Epidermal melanocyte (primary cell): Measurements from ENCODE around the gene SERTAD3.
"Not testable (repeated sequence)": the region's sequence is repeated elsewhere in the genome, so short reads cannot be mapped to it uniquely, and the experiment has no call there.

ENCODE experiments used
- DNase-seq: peaks from one replicate; pipeline ENCODE4 v3.0.0; 2011; ENCODE audit warnings: low spot score; ENCODE audit not compliant: insufficient read length

Gene SERTAD3, protein sequence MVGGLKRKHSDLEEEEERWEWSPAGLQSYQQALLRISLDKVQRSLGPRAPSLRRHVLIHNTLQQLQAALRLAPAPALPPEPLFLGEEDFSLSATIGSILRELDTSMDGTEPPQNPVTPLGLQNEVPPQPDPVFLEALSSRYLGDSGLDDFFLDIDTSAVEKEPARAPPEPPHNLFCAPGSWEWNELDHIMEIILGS

DNA sequence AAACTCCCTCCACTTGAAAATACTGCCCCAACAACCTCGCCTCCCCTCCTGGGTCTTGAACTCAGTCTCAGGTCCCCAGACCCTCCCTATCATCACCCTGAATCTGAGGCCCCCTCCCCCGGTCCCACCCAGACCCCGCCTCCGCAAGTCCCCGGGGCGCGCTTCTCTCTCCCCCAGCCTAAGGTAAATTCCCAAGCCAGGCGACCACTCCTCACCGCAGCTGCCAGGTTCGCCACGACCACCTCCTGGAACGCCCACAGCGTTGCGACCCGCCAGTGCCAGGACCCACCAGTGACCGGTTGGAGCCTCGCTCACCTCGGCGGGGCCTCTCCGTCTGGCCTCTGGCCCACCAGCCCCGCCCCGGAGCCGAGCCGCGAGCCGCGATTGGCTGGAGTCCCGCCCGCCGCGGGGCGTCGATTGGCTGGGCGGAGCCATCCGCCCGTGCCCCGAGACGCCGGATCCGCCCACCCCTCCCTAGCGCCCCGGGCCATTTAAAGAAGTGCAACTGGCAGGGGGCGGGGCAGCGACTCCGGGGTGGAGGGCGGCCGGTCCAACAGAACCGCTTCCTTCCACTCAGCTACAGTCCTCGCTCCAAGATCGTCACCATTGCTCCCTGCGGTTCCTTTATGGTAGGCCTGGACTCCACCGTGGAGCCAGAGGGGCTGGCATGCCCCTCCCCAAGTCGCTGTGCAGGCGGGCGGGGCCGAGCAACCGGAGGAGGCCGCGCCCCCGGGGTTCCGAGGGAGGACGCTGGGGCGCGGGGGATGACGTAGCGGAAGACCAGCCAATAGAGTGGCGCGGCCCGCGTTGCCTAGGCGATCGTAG lies at the start of gene SERTAD3:
SERTAD3 (minus strand) TSS at position 336 of the 825 bp plus-strand sequence. CDS start 2,255 bp downstream, outside the sequence.
- DNase-seq, result peak; percentile 94

DNA sequence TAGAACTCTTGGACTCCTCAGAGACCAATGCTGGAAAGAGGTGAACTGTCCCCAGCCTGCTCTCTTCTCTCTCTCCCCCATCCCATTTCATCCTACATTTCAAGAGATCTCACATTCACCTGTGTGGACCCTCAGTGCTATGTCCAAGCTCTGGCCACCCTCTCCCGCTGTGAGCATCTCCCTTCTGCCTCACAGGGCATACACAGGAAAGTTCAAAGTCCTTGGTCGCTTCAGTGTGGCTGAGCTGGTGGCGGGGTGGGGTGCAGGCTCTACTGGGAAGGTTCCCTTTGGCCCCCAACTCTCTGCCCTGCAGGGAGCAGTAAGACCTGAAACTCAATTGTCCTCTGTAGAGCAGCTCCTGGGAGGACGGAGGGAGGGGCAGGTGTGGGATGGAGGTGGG lies 49.6 kb upstream of the SERTAD3 start:
- no peak for DNase-seq

DNA sequence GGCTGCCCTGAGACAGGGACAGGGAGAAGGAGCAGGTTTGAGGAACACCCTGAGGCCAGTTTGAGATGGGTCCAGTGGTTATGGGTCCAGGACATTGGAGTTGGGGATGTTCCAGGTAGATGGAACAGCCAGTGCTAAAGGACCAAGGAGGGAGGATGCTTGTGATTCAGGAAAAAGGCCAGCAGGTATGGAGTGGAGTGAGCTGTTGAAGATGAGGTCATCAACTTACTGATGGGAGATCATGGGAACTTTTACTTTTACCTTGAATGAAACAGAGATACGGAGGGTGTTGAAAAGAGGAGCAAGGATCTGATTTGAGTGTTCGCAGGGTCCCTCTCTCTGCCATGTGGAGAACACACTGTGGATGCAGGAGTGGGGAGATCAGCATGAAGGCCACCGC lies 48.1 kb upstream of the SERTAD3 start:
- no peak for DNase-seq

DNA sequence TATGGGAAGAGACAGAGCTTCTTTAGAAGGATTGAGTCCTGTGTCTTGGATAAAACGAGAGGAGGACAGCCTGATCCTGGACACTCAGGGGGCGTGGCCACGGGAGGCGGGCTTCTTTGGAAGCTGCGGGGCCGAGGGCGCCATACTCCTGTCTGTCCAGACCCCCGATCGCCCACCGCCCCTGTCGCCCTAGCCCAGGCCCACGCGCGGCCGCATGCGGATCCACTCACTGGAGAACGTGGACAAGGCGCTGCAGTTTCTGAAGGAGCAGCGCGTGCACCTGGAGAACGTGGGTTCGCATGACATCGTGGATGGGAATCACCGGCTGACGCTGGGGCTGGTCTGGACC lies 45.7 kb upstream of the SERTAD3 start:
- no peak for DNase-seq

DNA sequence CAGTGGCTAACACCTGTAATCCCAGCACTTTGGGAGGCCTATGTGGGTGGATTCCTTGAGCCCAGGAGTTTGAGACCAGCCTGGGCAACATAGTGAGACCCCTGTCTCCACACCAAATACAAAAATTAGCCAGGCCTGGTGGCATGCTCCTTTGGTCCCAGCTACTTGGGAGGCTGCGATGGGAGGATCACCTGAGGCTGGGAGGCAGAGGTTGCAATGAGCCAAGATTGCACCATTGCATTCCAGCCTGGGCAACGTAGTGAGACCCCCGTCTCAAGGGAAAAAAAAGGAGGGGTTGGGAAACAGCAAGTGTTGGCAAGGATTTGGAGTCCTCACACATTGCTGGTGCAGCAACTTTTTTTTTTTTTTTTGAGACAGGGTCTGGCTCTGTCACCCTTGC lies 41.9 kb upstream of the SERTAD3 start:
- no peak for DNase-seq

DNA sequence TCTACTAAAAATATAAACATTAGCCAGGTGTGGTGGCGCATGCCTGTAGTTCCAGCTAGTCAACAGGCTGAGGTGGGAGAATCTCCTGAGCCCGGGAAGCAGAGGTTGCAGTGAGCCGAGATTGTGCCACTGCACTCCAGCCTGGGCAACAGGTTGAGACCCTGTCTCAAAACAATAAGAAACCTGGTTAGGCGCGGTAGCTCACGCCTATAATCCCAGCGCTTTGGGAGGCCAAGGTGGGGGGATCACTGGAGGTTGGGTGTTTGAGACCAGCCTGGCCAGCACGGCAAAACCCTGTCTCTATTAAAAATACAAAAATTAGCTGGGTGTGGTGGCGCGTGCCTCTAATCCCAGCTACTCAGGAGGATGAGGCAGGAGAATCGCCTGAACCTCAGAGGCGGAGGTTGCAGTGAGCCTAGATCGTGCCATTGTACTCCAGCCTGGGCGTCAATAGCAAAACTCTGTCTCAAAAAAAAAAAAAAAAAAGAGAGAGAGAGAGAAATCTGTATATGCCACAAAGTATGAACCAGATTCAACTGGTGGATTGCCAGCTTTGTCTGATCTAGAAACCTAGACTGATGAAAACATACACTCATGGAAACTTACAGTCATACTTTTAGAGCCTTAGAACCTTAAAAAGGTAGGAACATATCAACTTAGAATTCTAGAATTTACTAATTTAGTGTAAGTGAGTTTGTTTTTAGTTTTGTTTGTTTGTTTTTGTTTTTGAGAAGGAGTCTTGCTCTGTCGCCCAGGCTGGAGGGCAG lies 31.9 kb upstream of the SERTAD3 start:
- not testable (repeated sequence) for DNase-seq

DNA sequence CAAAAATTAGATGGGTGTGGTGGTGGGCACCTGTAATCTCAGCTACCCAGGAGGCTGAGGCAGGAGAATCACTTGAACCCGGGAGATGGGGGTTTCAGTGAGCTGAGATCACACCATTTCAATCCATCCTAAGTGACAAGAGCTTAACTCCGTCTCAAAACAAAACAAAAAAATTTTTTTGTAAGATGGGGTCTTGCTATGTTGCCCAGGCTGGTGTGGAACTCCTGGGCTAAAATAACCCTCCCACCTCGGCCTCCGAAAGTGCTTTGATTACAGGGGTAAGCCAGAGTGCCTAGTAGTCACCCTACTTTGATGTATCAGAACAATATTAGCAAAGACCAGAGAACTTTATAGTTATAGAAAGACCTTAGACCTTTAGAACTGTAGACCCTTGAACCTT lies 30.6 kb upstream of the SERTAD3 start:
- DNase-seq, result no peak

DNA sequence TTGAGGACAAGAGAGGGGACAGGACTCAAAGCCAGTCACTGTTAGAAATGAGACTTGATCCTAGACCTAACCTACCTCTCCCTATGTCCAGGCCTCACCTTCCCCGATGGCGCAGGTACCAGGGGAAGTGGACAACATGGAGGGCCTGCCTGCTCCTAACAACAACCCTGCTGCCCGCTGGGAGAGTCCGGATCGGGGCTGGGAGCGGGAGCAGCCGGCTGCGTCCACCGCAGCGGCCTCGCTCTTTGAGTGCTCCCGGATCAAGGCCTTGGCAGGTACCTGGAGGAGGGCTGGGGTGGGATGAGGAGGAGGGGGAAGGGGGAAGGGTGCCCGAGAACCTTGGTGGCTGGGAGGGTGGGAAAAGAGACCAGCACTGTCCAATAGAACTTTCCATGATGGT lies 28.4 kb upstream of the SERTAD3 start:
- DNase-seq, result no peak

DNA sequence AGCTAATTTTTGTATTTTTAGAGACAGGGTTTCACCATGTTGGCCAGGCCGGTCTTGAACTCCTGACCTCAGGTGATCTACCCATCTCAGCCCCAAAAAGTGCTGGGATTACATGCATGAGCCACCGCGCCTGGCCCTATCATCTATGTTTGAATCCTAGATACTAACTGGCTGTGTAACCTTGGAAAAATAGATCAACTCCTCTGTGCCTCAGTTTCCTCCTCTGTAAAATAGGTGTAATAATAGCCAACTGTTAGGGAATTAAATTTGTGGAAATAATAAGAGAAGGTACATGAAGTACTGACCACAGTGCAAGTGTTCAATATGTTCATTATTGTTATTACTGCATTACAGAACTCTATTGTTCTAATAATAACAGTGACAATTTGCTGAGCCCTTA lies 27.0 kb upstream of the SERTAD3 start:
- no peak for DNase-seq

DNA sequence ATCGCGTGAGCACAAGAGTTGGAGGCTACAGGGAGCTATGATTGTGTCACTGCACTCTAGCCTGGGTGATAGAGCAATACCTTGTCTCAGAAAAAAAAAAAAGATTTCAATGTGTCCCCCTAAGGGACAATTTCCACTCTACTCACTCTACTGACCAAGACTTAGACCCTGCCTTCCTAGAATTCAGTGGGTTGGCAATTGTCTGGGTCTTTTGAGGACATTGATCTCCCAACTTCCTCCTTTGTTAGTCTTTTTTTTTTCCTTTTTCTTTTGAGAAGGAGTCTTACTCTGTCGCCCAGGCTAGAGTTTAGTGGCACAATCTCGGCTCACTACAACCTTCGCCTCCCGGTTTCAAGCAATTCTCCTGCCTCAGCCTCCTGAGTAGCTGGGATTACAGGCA lies 24.9 kb upstream of the SERTAD3 start:
- no peak for DNase-seq

DNA sequence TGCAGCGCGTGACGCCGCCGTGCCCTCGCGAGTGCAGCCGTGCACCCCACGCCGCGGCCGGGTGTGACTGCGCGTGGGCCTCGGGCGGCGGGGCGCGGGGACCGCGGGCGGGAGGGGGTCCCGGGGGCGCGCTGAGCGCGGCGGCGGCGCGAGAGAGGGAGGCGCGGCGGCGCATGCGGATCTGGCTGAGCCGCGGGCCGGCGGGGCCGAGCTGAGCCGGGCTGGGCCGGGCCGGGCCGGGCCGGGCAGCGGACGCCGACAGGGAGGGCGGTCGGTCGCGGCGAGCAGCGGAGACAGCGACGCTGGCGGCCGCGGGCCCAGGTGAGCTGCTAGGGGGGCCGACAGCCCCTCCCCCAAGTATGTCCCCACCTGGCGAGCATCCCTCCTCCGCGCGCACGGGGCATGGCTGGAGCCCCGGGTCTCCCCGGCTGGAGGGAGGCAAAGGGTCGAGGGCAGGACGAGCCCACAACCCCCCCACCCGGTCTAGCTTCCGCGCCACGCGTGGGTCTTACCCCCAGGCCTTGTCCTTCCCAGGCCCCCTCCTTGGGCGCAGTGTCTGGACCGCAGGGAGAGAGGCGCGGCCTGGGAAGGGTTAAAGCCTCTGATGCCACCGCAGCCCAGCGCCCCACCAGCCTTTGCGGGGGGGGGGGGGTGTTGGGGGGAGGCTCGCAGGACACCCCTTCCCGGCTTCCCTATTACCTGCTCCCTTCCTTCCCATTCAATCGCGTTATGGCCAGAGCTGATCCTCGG lies 23.0 kb upstream of the SERTAD3 start, which contains the start of gene SPTBN4:
SPTBN4 (plus strand) TSS at position 17 of the 750 bp plus-strand sequence. CDS start 5,621 bp downstream, outside the sequence.
- DNase-seq, result no peak

DNA sequence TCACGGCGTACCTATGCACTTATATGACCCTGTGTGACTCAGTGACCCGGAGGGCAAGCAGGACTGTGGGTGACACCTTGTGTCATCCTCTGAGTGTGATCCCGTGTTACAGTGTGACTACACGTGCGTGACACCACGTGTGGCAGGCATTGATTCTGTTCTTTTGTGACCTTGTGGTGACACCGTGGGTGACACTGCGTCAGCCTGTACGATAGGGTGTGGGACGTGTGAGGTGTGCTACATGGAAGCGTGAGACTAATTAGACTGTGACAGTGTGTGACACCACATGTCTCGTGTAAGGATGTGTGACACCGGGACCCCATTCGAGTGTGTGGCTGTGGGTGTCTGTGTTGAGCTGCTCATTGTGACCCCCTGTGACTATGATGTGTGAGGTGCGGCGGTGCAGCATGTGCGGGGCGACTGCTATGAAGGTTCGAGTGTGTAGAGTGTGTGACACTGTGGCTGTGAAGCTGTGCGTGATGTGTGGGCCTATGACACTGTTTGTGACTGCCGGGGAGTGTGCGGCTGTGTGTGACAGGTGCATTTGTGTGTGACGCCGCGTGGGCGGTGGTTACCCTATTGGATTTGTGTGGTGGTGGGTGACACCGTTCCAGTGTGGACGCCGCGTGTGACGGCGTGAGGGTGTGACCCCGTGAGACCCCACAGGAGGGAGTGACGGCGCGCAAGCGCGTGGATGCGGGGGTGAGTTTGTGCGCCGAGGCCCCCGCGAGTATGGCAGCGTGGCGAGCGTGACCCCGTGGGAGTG lies 22.3 kb upstream of the SERTAD3 start:
- DNase-seq, result no peak

DNA sequence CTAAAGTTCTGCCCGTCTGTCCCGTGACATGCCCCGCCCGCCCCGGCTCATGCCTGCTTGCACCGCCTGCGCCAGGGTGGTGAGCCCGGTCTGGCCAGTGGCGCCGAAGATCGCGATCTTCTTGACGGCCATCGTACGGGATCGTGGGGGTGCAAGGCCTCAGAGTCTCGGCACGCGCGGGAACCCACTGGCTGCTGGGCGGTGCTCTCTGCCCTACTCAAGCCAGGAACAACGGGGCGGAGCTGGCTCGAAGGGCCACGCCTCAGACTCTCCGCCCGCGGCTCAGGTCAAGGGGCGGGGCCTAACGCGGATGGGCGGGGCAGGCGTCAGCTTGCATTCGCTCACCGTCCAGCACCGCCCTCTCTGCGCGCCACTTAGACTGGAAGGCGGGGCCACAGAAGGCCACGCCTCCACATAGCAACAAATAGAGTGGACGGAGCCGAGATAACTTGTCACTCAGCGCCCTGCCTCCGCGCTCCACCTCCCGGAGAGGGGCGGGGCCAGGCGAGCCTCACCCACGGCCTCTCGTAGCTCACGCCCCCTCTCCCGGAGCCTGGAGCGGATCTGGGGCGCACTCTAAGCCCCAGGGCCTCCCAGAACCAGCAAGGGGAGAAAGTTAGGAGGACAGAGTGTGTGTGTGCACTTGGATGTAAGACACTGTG lies 21.6 kb upstream of the SERTAD3 start, which contains the start of gene BLVRB:
BLVRB (minus strand) TSS at position 189 of the 662 bp plus-strand sequence; CDS start at position 132, 57 bp downstream.
- peak; percentile 96 for DNase-seq

DNA sequence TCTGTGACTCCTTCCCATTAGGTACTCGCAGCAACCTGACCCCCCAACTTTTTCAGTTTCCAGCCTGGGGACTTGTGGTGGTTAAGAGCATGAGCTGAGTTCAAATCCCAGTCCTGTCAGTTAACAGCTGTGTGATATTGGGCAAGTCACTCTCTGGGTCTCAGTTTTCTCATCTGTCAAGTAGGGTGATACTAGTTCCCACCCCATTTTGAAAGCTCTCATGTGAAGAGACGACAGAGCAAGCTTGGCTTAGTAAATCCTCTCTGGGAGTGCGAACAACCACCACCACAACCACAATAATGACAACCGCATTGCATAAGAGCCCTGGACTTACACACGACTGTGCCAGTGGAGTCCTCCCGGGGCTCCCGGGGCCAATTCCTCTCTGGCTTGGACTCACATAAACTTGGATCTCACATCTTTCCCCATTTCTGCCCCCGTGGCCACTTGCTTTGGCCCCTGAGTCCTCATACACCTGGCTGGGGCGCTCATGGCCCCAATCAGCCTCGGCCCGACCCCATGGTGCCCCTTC lies 21.0 kb upstream of the SERTAD3 start:
- DNase-seq, result no peak

DNA sequence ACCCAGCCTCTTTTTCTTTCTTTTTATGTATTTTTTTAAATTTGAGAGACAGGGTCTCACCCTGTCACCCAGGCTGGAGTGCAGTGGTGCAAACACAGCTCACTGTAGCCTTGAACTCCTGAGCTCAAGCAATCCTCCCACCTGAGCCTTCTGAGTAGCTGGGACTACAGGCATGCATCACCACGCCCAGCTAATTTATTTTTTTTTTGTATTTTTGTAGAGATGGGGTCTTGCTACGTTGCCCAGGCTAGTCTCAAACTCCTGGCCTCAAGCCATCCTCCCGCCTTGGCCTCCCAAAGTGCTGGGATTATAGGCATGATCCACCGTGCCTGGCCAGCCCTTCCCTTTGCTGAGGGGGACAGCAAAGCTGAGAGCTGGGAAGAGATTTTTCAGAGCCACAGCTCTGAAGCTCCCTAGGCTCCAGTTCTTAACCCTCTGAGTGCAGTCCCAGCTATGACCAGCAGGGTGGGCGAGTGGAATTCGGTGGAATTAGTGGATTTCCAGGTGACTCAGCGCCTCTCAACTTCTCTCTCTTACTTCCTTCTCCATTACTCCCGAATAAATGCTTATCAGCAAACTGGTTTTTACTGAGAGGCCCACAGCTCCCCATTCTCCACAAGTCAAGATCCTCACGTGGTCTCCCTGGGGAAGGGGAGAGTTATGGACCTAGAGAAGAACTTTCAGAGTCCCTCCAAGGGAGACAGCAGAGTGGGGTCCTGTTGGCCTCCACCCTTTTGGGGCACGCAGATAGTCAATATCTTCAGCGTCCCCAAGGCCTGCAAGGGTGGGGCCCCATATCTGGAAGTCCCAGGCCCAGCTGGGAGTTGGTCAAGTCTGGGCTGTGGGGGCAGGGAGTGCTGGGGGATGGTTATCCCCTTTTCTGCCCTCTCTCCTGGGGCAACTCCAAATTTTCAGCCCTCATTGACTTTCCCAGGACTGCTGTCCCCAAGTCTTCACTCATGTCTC lies 20.2 kb upstream of the SERTAD3 start:
- peak; percentile 75 for DNase-seq

DNA sequence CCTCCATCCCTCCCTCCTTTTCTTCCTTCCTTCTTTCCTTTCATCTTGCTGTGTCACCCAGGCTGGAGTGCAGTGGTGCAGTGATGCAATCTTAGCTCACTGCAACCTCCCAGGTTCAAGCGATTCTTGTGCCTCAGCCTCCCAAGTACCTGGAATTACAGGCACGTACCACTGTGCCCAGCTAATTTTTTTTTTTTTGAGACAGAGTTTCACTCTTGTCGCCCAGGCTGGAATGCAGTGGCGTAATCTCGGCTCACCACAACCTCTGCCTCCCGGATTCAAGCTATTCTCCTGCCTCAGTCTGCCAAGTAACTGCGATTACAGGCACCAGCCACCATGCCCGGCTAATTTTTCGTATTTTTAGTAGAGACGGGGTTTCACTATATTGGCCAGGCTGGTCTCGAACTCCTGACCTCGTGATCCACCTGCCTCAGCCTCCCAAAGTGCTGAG lies 19.5 kb upstream of the SERTAD3 start:
- DNase-seq, result not testable (repeated sequence)

DNA sequence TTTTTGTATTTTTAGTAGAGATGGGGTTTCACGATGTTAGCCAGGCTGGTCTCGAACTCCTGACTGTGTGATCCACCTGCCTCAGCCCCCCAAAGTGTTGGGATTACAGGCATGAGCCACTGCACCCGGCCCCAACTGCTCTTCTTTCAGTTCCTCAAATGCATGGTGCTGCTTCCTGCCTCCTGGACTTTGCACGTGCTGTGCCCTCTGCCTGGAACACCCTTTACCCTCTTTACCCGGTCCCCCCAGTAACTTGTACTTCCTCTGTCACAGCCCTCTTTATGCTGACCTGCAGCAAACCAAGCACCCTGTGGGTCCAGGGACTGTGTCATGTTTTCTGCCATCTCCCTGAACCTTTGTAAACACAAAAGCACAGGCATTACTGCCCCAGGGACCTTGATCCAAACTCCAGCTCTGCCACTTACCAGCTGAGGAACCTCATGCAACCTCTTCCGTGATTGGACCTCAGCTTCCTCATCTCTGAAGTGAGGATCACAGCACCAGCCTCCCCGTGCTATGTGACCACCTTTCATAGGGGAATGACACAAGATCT lies 17.6 kb upstream of the SERTAD3 start:
- no peak for DNase-seq

DNA sequence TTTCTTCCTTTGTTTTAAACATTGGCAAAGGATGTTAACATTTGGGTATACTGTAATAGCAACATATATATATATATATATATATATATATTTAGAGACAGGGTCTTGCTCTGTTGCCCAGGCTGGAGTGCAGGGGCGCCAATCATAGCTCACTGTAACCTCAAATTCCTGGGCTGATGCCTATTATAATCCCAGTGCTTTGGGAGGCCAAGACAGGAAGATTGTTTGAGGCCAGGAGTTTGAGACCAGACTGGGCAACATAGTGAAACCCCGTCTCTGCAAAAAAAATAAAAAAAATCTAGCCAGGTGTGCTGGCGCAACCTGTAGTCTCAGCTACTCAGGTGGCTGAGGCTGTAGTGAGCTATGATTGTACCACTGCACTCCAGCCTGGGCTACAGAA lies 16.1 kb upstream of the SERTAD3 start:
- DNase-seq, result no peak
